ENCODE data around the gene LMAN2L.

LMAN2L gene

GRCh38 chr2:96760036-96760985 lies 20.4 kb upstream of the LMAN2L start, which contains the start of gene CNNM4:
Gene CNNM4, plus strand, starts transcription at chr2:96760902. Its CDS starts 98 bp downstream, at chr2:96761000.
- no peak for FAIRE-seq

- FAIRE-seq, result no peak
Measured at GRCh38 chr2:96759548-96759947, 19.7 kb upstream of the LMAN2L start.

- FAIRE-seq, result no peak
Measured at GRCh38 chr2:96758987-96759386, 19.1 kb upstream of the LMAN2L start.

GRCh38 chr2:96757477-96757860 lies 17.6 kb upstream of the LMAN2L start:
- no peak for FAIRE-seq

- no peak for FAIRE-seq
Measured at GRCh38 chr2:96756788-96757476, 17.1 kb upstream of the LMAN2L start.

GRCh38 chr2:96754317-96754716 lies 14.5 kb upstream of the LMAN2L start:
- no peak for FAIRE-seq

- no peak for FAIRE-seq
Measured at GRCh38 chr2:96753661-96754282, 13.9 kb upstream of the LMAN2L start.

GRCh38 chr2:96751800-96752199 lies 11.9 kb upstream of the LMAN2L start:
- FAIRE-seq, result no peak

GRCh38 chr2:96747061-96747617 lies 7.3 kb upstream of the LMAN2L start:
- FAIRE-seq, result no peak

GRCh38 chr2:96739076-96739632 lies 710 bp downstream of the LMAN2L start:
- FAIRE-seq, result no peak

GRCh38 chr2:96737831-96738230 lies 2.0 kb downstream of the LMAN2L start:
- FAIRE-seq, result no peak

- FAIRE-seq, result no peak
Measured at GRCh38 chr2:96737251-96737650, 2.6 kb downstream of the LMAN2L start.

- FAIRE-seq, result no peak
Measured at GRCh38 chr2:96734880-96735583, 4.8 kb downstream of the LMAN2L start.

GRCh38 chr2:96733931-96734330 lies 5.9 kb downstream of the LMAN2L start:
- FAIRE-seq, result no peak

GRCh38 chr2:96730212-96730611 lies 9.7 kb downstream of the LMAN2L start:
- FAIRE-seq, result no peak

GRCh38 chr2:96729748-96730147 lies 10.1 kb downstream of the LMAN2L start:
- FAIRE-seq, result no peak

GRCh38 chr2:96727431-96727830 lies 12.4 kb downstream of the LMAN2L start:
- no peak for FAIRE-seq

GRCh38 chr2:96726131-96726530 lies 13.7 kb downstream of the LMAN2L start:
- no peak for FAIRE-seq

GRCh38 chr2:96716388-96716787 lies 23.5 kb downstream of the LMAN2L start:
- no peak for FAIRE-seq

- FAIRE-seq, result no peak
Measured at GRCh38 chr2:96715658-96716057, 24.2 kb downstream of the LMAN2L start.

- FAIRE-seq, result no peak
Measured at GRCh38 chr2:96710985-96711384, 28.9 kb downstream of the LMAN2L start.

Measured in A204.1 (cell line).